Cardiac septum (tissue), 1 donor: Measurements from ENCODE around the gene AADACL4. TPM values are rescaled to one million over a fixed set of nuclear protein-coding genes. Genes with fewer than 3 reads are reported as not detected.
"Not testable (repeated sequence)": the region's sequence is repeated elsewhere in the genome, so short reads cannot be mapped to it uniquely, and the experiment has no call there.

Source experiments
- DNase-seq: peaks from one replicate; pipeline ENCODE4 v3.0.0-alpha.2; 2020; ENCODE audit warnings: low spot score
- intact Hi-C: fragments of 100-400 bp; cut with DNase I; formaldehyde crosslinking; loops from one replicate; pipeline ENCODE4 v1.14.0; 2022
- total RNA-seq: library from RNA; stranded (reverse); fragmentation: NEBNext Ultra II Directional; extraction: Animal tissue kit (Norgen Biotek cat#: 25700); gene quantifications from one replicate; pipeline ENCODE4 v1.2.1, GENCODE V29; 2021
- donor health status: DM: no; HTN: no; CAD: no.

The AADACL4 gene
- total RNA-seq, 1 donor from 2014 or later = not detected

DNA sequence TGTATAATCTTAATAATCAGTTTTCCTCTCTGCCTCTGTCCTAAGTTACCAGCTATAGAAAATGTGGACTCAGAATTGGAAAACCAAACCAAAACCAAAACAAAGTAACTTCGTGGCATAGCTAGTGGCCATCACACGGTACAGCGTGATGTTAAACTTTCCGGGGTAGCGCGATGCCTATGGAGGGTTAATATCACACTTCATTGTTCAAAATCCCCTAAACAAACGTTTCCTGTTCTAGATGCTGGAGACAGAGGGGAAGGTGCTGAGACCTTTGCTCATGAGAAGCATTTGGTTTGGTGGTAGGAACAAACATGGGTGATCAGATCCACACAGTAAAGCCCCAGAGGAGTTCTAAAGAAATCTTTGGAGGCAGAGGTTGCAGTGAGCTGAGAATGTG is 4.9 kb downstream of the AADACL4 start:
- no peak for DNase-seq
- intact Hi-C loops = no loop called here

DNA sequence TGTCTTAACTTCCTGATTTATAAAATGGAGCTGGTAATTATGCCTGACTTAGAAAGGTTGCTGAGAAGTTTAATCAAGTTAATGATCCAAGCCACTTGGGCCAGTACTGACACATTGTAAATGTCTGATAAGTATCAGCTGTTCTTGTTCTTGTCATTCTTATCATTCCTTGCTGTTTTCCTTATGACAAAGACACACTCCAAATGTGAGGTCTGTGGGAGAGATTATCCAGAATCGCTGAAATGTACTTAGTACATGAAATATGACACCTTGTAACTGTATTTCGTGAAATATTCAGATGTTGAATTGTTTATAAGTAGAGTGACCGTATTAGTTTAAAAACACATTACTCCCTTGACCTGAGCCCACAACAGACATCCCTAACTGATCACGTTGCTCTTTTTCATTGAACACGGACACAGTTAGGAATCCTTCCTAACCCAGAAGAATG is 6.1 kb downstream of the AADACL4 start:
- no peak for DNase-seq
- intact Hi-C loops = loop anchor here (10.0 kb wide), 1 partner anchor 525 kb away; no protein-coding TSS in a partner anchor

DNA sequence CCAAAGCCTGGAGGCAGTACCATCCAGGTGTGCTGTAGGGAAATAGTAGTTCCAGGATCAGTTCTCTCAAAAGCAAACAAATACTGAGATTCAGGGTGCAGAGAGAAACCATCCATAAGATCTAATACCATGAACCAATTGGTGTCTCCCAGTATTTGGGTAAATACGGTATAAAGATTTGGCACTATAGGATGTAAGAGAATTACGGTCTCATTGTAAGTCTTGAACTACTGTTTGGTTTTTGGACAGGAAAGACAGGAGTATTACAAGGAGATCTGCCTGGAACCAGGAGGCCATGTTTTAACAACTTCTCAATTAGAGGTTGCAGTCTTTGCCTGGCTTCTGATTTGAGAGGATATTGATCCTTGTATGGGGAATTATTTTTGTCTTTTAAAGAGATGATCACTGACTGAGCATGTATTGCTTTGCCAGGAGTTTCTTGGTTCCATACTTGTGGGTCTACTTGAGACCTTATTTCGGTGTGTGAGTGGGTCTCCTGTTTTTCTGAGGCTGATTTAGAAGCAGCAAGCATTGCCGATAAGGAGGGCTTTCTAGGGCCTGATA is 10.2 kb downstream of the AADACL4 start:
- intact Hi-C loops = loop anchor here (10.0 kb wide), 1 partner anchor 529 kb away; no protein-coding TSS in a partner anchor
- no peak for DNase-seq

DNA sequence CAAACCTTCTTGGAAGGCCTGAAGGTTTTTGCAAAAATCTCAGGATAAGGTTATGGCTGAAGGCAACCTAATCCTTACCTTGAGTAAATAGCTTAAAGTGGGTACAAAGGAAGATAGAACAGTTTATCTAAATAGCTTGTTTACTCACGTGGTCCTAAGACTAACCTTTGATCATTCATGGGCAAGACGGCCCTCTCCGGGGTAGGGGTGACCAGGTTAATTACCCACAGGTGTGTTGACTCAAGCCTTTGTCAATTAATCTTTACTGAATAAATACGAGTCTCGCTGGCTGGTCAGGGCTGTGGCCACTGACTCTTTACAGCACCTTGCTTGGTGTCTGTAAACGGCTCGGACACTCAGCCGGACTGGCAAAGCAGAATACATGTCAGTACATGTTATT is 10.8 kb downstream of the AADACL4 start:
- intact Hi-C loops = loop anchor here (5.0 to 10.0 kb wide), 3 partner anchors 247 to 530 kb away; no protein-coding TSS in a partner anchor
- DNase-seq = no peak

DNA sequence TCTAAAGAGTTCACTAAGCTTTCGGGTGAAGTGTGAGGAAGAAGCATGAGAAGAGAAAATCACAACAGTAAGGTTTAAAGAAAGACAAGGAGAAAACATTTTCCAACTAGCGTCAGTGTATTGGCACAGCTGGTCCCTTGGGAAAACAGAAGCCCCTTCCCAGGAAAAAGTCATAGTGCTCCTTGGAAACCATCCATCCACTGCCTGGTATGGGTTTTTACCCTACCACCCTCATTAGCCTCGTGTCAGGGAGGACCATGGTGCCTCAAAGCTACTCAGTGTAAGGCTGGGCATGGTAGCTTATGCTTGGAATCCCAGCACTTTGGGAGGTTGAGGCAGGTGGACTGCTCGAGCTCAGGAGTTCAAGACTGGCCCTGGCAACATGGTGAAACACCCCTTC is 12.7 kb downstream of the AADACL4 start:
- intact Hi-C loops = loop anchor here (5.0 to 10.0 kb wide), 3 partner anchors 249 to 532 kb away; no protein-coding TSS in a partner anchor

DNA sequence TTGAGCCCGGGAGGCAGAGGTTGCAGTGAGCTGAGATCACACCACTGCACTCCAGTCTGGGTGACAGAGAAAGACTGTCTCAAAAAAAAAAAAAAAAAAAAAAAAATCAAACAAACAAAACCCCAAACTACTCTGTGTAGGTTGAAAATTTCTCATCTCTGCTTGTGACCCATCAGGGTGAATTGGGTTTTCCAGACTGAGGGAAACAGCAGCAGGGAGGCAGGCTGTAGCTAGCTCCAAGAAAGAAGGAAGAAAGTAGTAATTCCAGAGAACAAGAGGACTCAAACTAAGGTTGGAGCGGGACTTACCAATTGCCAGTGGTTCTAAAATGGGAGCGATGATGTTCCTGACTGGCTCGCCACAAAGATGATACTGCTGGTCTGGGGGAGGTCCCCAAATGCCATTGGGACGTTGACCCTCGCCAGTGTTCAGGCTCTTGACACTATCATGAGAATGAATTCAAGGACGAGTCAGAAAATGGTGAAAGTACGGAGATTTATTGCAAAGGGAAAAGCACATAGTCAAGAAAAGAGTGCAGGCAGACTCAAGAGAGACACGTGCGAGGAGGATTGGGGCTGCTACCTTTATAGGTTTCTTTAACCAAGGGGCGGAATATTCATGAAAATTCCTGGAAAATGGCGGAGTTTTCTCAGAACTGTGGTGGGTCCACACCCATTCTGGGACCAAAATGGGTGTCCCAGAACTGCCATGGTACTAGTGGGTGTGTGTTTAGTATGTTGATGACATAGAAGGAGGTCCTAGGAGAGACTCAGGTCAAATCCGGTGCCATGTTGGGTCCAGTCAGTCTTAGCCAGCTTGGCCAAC is 13.4 kb downstream of the AADACL4 start:
- intact Hi-C loops = loop anchor here (5.0 to 10.0 kb wide), 3 partner anchors 250 to 532 kb away; no protein-coding TSS in a partner anchor

More for the DNA sequence above, 12.7 kb downstream of the AADACL4 start:
- DNase-seq = no peak

DNA sequence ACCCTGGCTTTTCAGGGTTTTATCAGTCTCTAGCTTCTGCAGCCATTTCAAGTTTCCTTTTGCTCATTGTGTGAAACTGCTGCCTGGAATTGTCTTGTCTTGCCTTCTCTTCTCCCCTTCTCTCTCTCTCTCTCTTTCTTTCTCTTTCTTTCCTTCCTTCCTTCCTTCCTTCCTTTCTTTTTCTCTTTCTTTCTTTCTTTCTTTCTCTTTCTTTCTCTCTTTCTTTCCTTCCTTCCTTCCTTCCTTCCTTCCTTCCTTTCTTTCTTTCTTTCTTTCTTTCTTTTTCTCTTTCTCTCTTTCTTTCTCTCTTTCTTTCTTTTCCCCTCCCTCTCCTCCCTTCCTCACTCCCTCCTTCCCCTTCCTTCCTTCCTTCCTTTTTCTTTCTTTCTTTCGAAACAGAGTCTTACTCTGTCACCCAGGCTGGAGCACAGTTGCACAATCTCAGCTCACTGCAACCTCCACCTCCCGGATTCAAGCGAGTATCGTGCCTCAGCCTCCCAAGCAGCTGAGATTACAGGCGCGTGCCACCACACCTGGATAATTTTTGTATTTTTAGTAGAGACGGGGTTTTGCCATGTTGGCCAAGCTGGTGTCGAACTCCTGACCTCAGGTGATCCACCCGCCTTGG is 14.1 kb downstream of the AADACL4 start:
- intact Hi-C loops = loop anchor here (2.0 to 10.0 kb wide), 4 partner anchors 251 to 533 kb away; no protein-coding TSS in a partner anchor

More for the DNA sequence above, 13.4 kb downstream of the AADACL4 start:
- DNase-seq = no peak

DNA sequence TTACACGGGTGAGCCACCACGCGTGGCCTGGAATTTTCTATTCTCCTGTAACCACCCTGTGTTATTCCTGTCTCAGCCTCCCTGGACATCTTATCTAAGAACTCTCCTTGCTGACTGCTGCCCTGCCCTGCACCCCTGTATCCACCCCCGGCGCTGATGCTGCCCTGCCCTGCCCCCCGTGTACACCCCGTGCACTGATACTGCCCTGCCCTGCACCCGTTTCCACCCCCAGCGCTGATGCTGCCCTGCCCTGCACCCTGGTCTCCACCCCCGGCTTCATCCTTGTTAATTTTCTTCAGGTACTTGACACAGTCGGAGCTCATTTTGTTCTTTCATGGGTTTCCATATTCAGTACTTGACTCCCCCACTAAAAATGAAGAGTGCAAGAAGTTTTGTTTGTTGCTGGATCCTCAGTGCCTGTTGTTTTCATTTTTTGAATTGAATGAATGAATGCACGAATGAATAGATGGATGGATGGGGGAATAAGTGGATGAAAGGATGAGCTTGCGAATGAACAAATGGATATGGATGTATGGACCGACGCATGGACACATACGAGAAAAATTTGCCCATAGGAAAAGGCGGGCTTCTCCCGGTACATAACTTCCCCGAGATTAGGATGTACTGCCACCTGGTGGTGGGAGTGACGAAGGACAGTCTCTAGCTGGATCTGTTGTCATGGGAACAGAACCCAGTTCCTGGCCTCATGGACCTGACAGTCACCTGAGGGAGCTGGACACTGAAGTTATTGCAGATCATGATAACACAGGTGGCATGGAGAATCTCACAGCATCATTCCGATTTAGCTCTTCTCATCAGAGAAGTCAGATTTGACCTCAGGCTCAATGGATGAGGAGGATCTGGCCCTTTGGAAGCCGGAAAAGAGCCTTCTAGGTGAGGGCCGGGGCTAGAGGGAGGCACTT is 14.9 kb downstream of the AADACL4 start:
- intact Hi-C loops = loop anchor here (1.0 to 10.0 kb wide), 5 partner anchors 36 to 534 kb away; no protein-coding TSS in a partner anchor
- peak; percentile 83 for DNase-seq

More for the DNA sequence above, 14.1 kb downstream of the AADACL4 start:
- DNase-seq = not testable (repeated sequence)

DNA sequence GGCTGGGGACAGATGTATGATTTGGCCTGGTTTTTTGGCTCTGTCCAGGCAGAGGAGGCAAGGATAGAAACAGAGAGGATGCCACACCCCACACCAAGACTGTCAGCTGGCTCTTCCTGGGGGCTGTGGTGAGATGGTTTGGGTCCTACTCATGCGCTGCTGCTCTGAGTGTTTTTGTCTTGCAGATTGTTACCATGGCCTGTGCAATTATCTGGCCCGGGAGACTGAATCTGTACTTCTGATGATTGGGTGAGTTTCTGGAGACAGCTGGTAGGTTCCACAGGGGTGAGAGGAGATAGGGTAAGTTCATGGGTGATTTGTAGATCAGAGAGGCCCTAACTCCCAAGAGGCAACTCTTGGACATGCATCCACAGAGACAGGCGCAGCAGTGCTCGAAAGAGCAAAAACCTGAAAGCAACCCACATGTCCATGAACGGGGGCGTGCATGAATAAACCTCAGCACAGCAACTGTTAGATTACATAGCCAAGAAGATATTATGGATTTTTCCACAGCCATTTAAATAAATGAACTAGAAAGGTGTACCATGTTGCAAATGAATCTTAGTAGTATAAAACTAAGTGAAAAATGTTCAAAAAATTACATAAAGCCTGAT is 17.8 kb downstream of the AADACL4 start:
- intact Hi-C loops = no loop called here

DNA sequence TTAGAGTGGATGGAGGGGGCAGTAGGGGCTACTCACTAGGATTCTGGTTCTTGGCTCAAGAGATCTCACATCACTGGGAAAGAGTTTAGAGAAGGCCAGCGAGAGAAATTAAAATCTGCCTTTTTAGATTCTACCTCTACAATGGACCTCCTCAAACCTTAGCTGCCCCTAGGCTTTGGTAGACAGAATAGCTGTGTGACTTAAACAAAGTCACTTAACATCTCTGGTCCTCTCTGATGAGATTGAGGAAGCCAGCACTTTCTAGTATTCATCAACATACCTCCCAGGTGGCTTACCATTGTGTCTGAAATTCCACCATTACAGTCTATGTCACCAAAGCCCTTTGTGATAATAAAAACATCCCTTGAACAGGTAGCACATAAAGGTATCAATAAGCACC is 18.7 kb downstream of the AADACL4 start:
- no peak for DNase-seq
- intact Hi-C loops = no loop called here

More for the DNA sequence above, 17.8 kb downstream of the AADACL4 start:
- no peak for DNase-seq

DNA sequence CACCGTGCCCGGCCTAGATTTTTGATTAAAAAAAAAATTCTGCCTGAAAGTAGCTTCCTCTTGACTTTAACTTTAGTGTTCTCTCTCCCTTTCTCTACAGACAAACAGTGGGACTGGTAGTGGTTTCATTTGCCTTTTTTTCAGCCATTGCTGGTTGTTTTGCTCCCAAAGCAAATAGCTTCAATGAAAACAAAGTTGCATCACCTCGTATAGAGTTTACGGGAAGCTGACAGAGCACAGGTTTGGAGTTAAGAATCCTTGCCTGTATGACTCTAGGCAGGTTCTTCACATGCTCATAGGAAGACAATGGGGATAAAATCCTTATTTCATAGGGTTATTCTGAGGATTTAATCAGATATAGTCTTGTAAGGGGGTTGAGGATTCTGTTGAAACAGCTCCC is 21.6 kb downstream of the AADACL4 start:
- no peak for DNase-seq
- intact Hi-C loops = no loop called here

DNA sequence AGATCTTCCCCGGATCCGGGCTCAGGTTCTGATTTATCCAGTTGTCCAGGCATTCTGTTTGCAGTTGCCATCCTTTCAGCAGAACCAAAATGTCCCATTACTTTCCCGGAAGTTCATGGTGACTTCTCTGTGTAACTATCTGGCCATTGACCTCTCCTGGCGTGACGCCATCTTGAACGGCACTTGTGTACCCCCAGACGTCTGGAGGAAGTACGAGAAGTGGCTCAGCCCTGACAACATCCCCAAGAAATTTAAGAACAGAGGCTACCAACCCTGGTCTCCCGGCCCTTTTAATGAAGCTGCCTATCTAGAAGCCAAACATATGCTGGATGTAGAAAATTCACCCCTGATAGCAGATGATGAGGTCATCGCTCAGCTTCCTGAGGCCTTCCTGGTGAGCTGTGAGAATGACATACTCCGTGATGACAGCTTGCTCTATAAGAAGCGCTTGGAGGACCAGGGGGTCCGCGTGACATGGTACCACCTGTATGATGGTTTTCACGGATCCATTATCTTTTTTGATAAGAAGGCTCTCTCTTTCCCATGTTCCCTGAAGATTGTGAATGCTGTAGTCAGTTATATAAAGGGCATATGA is 22.4 kb downstream of the AADACL4 start:
- intact Hi-C loops = no loop called here
- DNase-seq = no peak

DNA sequence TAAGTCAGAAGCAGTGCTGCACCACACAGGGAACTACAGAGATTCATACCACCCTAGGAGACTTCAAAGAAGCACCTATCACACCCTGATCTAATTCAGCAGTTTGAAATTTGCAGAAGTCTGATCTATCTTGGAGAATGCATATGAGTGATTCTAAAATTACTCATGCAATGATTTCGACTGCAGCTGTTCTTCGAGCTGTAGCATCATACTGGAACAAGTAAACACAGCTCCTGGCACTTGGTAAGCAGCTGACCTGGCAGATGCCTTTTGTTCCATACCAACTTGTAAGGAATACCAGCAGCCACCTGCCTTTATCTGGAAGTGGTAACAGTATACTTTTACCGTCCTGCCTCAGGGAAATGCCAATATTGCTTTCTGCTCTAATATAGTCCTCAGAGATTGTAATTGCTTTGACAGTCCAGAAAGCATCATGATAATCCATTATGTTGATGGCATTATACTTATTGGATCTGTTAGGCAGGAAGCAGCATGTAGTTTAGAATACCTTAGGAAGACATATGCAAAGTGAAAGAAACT is 25.7 kb downstream of the AADACL4 start:
- DNase-seq = no peak
- intact Hi-C loops = no loop called here

DNA sequence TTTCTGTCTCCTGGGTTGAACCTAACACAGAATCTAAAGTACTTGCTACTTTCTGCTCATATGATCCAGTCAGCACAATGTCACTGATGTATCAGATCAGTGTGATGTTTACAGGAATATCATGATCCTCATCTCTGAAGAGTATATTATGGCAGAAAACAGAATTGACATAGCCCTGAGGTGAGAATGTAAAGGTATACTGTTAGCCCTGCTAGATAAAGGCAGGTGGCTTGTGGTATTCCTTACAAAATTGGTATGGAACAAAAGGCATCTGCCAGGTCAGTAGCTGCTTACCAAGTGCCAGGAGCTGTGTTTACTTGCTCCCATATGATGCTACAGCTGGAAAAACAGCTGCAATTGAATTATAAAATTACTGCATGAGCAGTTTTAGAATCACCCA is 30.5 kb downstream of the AADACL4 start:
- intact Hi-C loops = no loop called here
- no peak for DNase-seq

DNA sequence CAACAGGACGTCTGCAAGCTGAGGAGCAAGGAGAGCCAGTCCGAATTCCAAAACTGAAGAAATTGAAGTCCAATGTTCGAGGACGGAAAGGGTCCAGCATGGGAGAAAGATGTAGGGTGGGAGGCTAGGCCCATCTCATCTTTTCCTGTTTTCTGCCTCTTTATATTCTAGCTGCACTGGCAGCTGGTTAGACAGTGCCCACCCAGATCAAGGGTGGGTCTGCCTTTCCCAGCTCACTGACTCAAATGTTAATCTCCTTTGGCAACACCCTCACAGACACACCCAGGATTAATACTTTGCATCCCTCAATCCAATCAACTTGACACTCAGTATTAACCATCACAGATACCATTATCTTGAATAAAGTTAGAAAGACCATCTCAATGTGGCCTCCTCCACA is 32.2 kb downstream of the AADACL4 start:
- intact Hi-C loops, DNase-seq: not testable (repeated sequence)

DNA sequence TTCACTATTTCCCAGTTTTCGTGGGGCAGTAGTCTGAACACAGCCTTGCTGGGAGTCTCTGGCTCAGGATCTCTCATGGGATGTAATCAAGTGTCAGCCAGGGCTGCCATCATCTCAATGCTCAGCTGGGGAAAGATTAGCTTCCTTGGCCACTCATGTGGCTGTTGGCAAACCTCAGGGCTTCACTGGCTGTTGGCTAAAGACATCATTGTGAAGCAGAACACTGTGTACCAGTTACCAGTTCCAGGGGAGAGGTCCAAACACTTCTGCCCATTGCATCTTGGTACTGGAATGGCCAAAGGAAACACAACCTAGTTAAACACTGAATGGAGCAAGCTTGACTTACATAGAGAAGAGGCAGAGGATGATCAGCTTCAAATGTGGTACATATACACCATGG is 33.7 kb downstream of the AADACL4 start:
- no peak for DNase-seq

DNA sequence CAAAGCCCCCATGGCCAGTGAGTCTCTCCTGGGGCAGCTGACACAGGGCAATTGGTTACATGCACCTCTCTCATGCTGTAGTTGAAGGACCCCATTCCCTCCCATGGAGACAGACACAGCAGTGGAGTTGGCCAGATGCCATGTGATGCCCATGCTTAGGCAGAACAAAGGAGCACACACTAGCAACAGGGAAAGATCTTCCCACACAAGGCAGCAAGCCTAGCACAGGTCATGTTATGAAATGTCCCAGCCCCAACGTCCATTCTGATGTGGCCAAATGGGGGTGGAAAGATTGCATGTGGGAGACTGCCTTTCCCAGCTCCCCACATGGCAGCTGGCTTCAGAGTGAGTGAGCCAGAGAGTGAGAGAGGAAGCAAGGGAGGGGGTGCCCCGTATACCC is 34.5 kb downstream of the AADACL4 start:
- intact Hi-C loops = no loop called here

More for the DNA sequence above, 33.7 kb downstream of the AADACL4 start:
- intact Hi-C loops = no loop called here

DNA sequence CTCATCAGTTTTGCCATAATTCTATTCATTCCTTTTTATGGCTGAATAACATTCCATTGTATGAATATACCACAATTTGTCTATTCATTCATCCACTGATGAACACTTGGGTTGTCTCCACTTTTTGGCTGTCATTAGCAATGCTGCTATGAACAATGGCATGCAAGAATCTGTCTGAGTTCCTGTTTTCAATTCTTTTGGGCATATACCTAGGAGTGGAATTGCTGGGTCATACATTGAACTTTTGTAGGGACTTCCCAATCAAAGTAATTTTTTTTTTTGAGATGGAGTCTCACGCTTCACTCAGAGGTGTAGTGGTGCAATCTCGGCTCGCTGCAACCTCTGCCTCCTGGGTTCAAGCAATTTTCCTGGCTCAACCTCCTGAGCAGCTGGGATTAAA is 34.9 kb downstream of the AADACL4 start:
- intact Hi-C loops = no loop called here
- no peak for DNase-seq

More for the DNA sequence above, 34.5 kb downstream of the AADACL4 start:
- no peak for DNase-seq
